GM04503 (cell line): Measurements from ENCODE around the gene HTT.

Source experiments
- DNase-seq: peaks from one replicate; pipeline ENCODE4 v3.0.0-alpha.2; 2012; ENCODE audit warnings: low read depth

Gene HTT

DNA sequence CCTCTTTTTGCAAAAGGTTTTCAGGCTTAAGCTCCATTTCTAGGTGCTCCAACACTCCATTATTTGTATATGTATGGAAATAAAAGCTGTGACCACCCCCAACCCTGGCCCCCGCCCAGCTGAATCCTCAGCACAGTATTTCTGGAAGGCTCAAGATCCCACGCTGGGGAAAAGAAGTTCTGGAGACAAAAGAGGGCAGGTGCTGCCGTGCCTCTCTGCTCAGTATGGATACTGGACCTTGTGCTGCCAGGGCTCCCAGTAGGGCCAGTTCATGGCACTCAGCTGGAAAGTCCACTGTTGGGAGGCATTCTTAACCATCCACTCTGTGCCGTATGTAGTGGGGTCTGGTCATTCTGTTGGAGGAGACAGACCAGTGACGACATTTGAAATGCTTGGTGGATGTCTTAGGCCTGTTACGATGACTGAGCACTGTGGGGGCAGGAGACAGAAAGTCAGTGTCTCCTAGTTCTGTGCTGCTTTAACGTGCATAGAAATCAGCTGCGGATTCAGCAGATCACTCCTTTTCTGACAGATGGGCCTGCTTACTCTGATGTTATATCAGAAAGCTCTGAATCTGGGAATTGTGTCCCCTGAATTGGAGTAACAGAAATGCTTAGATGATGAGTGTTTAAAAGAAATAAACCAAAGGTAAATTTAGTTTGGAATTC is 126.1 kb downstream of the HTT start:
- no peak for DNase-seq

DNA sequence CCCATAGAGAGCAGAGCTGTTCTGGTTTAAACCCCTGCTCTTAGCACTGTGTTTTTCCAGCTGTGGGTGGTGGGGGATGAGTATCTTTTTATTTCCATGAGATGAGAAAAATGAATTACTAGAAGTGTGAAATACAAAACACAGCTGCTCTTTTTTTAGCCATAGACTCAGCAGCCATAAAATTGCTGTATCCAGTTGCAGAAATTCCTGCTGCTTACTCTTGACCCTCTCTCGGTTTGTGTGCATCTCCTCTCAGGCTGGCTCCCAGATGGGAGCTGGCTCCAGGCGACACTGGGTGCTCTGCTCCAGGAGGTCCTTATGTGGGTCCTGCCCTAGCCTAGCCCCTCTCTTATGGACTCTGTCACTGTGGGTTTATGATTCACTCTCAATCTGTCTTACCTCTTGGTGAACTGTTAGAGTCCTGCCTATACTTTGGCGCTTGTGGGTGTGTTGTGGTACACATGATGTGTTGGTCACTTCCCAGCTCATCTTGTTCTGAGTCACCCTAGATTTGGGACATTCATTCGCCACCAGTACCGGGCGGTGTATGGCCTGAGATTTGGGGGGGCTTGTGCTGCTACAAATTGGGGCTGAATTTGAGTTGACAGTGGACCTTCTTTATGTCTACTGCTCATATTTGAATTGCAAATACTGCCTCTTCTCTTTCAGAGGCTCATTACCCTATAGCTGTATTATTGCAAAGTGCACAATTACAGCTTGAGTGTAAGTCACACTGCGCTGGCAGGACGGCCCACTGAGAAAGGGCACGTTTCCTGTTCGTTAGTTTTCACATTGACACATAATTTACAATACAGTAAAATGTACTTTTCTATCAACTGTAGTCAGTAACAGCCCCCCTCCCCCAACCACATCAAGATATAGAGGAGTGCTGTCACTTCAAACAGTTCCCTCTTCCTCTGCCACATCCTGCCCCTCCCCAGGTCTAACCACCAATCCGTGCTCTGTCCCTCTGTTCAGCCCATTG is 127.5 kb downstream of the HTT start:
- no peak for DNase-seq

DNA sequence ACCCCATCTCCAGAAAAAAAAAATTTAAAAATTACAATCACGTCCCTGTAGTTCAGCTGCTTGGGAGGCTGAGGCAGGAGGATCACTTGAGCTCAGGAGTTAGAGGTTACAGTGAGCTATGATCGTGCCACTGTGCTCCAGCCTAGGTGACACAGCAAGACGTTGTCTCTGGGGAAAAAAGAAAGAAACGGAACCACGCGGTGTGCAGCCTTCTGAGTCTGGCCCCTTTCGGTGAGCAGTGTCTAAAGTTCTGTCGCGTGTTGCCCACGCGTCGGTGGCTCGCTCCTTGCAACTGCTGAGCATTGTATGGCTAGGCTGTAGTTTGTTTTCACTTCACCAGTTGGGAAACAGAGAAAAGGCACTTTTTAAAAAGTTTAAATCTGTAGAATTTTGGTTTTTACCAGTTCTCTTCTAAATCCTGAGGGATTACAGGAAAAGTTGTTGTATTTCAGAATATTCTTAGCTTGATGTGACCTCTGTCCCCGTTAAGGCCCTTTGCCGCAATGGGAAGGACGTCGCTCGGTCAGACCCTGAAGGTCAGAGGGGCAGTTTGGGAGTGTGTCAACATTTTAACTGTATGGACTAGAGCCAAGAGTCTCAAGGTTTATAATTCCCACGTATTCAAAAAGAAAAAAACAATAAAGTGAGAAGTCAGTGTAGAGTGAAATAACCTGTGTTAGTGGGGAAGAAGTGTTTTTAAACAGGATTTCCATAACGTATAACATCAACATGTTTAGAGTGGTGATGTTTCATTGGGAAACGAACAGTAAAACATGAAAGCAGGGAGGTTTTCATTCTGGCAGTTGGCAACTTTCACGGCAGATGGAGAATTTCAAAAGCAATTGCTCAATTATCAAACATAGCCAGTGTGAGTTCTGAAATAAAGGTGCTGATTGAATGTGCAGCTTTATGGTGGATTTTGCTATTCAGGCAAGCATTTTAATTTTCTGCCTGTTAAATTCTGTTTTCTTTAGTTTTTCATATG is 128.6 kb downstream of the HTT start:
- DNase-seq, result no peak

DNA sequence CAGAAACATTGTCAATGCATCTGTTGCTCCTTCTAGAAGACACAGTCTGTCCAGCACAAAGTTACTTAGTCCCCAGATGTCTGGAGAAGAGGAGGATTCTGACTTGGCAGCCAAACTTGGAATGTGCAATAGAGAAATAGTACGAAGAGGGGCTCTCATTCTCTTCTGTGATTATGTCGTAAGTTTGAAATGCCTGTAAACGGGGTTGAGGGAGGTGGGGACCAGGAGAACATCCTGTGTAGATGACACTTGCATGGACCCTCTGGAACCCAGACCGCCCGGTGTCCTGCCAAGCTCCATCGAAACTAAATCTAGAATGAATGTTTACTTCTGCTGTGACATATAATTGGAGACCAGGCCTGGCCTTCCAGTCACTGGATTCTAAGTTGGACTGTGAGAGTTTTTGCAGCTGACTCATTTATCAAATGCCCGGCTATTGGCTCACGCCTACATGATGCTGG is 129.5 kb downstream of the HTT start:
- peak; percentile 27 for DNase-seq

DNA sequence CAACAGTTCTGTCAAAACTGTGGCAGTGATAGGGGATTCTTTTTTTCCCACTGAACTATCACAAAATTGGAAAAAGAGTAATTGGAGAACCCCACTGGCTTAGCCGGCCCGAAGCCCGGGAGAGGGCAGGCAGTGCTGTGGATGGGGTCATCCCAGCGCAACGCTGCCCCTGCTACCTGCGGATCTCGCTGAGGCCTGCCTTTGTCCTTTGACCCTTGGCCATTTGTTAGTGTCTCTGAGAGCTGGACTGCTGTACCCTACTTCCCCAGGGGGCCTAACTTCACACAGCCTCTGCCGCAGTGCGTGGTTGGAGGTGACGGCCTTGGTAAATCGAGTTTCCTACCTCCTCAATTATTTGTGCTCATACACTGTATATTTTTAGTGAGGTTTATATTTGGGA is 131.5 kb downstream of the HTT start:
- DNase-seq, result no peak

DNA sequence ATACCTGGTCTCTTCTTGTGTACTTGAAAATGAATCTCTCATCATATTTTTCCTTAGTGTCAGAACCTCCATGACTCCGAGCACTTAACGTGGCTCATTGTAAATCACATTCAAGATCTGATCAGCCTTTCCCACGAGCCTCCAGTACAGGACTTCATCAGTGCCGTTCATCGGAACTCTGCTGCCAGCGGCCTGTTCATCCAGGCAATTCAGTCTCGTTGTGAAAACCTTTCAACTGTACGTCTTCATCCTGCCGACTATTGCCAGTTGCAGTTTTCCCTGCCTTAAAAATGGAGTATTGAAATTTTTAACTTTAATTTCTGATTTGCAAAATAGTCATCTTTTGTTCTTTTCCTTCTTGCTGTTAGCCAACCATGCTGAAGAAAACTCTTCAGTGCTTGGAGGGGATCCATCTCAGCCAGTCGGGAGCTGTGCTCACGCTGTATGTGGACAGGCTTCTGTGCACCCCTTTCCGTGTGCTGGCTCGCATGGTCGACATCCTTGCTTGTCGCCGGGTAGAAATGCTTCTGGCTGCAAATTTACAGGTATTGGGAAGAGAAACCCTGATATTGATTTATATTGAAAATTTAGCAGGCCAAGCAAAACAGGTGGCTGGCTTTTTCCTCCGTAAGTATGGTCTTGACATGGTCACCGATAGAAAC is 132.1 kb downstream of the HTT start:
- no peak for DNase-seq

DNA sequence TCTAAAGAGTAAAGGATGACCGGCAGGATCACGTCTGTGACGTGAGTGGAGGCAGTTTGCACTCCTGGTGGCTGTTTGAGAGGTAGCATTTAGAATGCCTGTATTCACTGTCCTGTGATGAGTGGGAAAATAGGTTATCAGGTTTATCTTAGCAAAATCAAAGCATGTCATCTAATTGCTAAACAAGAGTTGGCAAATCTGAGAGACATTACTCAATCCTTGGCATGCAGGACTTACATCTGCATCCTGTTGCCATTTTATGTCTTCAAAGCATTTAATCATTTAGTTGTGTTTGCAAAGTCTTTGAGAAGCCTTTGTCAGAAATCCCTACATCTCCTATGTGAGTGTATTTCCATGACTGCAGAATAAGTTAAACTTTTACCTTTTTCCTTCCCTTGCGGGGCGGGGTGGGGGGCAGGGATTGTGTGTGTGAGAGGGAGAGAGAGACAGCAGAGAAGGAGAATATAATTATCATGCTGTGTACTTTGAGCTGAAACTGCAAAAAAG is 133.1 kb downstream of the HTT start:
- DNase-seq, result peak; percentile 43

DNA sequence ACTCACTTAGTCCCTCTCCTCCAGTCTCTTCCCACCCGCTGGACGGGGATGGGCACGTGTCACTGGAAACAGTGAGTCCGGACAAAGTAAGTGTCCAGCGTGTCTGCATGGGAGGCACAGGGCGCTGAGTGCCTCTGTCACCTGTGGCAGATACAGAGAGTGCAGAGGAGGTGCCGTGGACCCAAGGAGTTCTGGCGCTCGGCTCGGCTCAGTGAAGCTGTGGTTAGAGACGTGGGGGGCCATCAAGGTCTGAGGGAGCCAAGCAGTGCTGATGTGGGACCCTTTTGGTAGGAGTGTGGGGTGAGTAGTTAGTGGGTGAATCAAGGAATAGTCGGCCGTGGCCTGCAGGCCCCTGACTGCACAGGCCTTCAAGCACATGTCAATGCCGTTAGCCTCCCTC is 134.3 kb downstream of the HTT start:
- no peak for DNase-seq

DNA sequence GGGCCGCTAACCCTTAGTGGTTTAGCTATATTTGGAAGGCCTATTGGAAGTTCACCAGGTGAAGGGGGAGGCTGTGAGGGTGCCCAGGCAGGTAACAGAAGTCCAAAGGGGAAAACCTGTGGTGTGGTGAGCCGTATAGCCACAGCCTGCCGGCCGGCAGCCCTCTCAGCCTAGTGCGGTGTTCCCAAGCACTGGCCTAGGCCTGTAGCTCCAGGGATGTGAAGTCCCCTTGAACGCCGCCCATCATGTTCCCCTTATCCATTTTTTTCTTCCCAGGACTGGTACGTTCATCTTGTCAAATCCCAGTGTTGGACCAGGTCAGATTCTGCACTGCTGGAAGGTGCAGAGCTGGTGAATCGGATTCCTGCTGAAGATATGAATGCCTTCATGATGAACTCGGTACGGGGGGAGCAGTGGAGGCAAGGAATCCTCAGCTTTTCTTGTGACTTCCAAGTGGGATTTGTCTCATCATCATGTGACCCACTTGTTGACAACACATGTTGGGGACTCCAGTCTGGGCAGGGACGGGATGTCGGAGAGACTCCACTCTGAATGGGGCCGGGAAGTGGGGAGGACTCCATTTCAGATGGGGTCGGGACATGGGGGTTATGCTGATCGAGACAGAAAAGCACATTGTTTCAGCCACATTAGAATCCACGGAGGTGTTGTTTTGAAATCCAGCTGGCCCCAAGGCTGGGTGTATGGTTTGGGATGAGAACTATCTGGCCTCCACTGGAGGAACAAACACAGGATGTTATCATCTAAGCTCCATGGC is 135.3 kb downstream of the HTT start:
- DNase-seq, result no peak

DNA sequence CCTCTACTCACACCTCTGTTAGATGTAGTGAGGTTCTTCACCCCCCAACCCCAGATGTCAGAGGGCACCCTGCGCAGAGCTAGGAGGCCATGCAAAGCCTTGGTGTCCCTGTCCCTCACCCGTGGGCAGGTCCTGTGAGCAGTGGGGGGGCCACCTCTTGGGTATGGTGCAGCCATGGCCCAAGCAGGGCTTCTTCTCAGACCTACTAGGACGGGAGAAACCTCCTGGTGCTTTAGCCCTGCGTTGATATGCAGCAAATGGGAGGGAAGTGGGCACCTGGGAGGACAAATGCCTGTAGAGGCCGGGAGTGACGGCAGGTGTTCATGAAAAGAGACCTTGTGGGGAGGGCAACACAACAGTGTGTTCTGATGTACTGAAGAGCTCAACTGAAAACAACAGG is 136.0 kb downstream of the HTT start:
- DNase-seq, result no peak

DNA sequence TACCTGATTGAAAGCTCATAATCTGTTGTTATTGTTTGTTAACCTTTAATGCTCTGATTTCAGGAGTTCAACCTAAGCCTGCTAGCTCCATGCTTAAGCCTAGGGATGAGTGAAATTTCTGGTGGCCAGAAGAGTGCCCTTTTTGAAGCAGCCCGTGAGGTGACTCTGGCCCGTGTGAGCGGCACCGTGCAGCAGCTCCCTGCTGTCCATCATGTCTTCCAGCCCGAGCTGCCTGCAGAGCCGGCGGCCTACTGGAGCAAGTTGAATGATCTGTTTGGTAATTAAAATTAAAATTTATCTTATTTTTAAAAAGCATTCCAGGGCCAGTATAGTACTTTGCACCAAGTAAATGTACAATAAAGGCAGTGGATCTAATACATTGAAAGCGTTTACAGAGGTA is 137.4 kb downstream of the HTT start:
- DNase-seq, result no peak

DNA sequence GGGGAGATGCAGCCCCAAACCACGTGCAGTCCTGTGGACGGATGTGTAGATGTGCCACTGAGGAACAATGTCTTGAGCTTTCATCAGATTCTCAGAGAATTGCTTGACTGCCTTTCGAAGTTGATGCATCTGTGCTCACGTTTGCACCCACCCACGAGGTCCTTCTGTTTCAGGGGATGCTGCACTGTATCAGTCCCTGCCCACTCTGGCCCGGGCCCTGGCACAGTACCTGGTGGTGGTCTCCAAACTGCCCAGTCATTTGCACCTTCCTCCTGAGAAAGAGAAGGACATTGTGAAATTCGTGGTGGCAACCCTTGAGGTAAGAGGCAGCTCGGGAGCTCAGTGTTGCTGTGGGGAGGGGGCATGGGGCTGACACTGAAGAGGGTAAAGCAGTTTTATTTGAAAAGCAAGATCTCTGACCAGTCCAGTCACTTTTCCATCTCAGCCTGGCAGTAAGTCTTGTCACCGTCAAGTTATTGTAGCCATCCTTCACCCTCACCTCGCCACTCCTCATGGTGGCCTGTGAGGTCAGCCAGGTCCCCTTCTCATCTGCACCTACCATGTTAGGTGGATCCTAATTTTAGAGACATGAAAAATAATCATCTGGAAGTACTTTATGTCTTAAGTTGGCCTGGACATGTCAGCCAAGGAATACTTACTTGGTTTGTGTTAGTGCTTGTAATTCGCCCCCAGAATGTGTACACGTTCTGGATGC is 138.1 kb downstream of the HTT start:
- no peak for DNase-seq

DNA sequence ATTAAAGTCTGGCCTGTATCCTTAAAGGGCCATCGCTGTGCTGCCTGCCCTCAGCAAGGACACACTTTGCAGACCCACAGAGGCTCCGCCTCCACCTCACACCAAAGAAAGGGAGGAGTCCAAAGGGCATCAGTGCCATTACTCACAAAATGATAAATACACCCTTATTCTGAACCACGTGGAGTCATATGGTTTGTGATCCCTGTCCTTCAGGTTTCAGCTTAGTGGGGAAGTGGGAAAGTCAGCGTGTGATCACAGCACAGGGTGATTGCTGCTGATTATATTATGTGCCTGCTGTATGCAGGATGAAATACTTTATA is 138.6 kb downstream of the HTT start:
- no peak for DNase-seq

DNA sequence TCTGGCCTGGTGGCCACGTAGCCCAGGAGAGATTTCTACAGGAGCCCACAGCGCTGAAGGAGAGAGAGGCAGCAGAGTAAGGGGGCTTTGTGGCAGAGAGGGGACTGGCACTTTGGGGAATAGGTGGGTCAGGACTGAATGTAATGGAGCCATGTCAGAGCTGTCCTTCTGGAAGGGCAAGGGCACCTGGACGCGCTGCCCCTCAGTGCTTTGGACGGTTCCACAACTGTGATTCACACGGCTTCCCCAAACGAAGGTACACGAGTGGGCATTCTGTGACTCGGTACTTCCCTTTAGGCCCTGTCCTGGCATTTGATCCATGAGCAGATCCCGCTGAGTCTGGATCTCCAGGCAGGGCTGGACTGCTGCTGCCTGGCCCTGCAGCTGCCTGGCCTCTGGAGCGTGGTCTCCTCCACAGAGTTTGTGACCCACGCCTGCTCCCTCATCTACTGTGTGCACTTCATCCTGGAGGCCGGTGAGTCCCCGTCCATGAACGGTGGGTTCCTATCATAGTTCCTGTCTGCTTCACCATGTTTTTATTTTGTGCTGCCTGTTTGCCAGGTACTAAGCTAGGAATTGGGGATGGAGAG is 139.3 kb downstream of the HTT start:
- no peak for DNase-seq

DNA sequence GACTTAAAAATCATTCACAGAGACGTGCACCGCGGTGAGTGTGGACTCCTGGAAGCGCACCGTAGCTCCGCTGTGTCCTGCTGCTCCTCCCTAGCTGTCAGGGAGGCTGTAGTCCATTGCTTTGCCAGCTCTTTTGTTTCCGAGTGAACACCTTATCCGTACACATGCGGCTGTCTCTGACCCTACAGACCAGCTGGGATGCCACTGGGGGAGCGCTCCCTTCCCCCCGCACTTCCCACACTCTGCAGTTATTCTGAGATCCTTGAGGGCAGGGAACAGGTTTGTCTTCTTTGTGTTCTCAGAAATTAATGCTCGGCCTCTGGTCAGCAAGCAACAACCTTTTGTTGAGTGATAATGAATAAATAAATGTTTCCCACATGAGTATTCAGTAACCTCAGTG is 140.8 kb downstream of the HTT start:
- no peak for DNase-seq

DNA sequence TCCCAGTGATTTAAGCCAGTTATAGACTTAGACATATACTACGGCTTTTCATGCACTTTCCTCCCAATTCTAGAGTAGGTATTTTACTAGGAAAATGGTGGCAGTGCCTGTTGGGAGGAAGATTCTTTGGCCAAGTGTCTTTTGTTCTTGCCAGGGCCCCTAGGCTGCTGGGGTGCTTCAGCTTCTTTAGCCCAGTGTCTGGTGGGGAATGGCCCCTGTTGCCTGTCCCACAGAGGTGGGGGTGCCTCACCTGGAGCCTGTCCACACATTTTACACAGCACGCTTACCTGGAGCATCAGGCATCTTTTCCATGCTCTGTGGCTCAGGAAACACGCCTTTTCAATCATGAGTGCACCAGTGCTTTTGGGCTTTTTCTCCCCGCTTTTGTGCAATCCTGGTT is 141.3 kb downstream of the HTT start:
- no peak for DNase-seq

DNA sequence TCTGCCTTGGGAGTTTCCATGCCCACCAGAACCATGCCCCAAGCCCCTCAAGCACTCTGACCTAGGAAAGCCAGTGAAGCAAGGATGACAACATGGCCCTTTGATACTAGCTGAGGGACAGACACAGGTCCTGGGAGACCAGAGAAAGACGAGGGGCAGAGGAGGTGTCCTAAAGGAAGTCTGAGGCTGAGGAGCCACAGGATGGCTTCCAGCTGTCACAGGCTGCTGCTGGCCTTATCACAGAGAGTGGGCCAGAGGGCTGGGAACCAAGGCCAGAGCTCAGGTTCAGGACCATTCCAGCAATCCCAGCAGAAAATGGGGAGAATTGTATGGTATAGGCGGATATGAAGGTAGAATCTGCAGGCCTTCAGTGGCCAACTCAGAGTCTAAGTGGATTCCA is 142.8 kb downstream of the HTT start:
- no peak for DNase-seq

DNA sequence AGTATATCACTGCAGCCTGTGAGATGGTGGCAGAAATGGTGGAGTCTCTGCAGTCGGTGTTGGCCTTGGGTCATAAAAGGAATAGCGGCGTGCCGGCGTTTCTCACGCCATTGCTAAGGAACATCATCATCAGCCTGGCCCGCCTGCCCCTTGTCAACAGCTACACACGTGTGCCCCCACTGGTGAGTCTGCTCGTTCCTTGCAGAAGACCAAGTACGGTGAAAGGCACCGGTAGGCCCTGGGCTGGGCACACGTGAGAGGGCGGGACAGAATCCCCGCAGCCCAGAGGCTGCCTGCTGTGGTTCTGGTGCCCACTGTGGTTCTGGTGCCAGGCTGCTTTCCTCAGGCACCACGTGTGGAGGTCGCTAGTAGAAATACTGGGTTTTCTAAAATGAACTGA is 143.3 kb downstream of the HTT start:
- no peak for DNase-seq

DNA sequence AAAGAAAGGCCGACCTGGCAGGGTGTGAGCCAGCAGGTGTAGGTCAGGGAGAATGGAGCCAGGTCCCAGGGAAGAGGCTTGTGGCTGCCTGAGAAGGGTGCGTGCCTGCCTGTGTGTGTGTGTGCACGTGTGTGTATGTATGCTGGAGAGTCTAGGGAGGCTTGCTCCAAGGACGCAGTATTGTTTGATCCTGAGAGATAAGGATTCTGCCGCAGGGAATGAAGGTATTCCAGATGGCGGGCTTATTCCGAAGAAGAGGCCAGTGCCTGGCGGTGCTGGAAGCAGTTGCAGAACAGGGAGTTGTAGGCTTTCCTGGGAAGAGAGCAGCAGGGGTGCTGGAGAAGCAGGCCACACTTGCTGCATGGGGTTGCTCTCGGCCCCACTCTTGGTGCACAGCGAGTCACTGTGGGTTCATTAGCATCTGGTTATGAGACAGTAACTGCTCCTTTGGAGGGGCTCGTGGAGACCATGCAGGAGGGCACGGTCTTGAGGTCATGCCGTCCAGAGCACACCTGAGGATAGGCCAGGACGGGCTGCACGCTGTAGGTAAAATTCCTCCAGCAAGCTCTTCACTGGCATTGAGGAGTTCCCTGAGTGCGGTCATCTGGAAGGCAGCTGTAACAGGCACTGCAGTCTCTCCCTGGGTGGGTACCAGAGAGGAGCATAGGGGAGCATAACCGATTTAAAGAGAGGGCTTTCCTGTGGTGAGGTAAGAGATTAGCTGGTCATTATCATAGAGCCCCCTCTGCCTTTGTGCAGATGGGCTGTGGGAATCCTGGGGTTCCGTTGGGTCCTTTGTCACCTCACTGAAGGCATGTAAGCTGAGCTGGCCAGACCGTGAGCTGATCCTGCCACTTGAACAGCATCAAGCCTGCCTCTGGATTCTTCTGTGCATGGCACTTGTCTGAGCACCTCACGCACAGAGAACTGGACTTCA is 144.6 kb downstream of the HTT start:
- no peak for DNase-seq
